Vagina (tissue), 2 donors: ENCODE data around the gene SMARCA4. TPM values are rescaled to one million over a fixed set of nuclear protein-coding genes. Genes with fewer than 3 reads are reported as not detected.
A peak's percentile ranks its signal among the peaks of the same experiment; 100 is the strongest.

ENCODE experiments used
- DNase-seq, 2 donors: peaks; one replicate each; pipeline ENCODE4 v3.0.0-alpha.2; 2017; ENCODE audit errors: extremely low spot score in 2 of 2
- H3K27ac ChIP-seq: fragments of 200-600 bp; sonication (generic); one replicate; pipeline ENCODE4 v1.5.1; 2019
- H3K27me3 ChIP-seq: fragments of 200-600 bp; sonication (generic); one replicate; pipeline ENCODE4 v1.5.1; 2019
- H3K36me3 ChIP-seq, 2 donors: fragments of 200-600 bp; sonication (generic); one replicate each; pipeline ENCODE4 v1.5.1; 2017 to 2019
- H3K4me1 ChIP-seq: fragments of 200-600 bp; sonication (generic); one replicate; pipeline ENCODE4 v1.5.1; 2019
- H3K4me3 ChIP-seq, 2 donors: fragments of 200-600 bp; sonication (generic); 1 replicate in 1 of 2; 2 replicates in 1 of 2; pipeline ENCODE4 v1.5.1; 2016 to 2019
- H3K9me3 ChIP-seq: fragments of 200-600 bp; sonication (generic); one replicate; pipeline ENCODE4 v1.5.1; 2019
- CTCF ChIP-seq, 3 experiments: fragments of 450-650 bp in 2 of 3; fragments of 200-600 bp in 1 of 3; sonication (generic) in 1 of 3; IDR thresholded peaks; one replicate each; pipeline ENCODE4 v1.5.1; 2017 to 2019; ENCODE audit warnings: antibody characterized with exemption in 3 of 3, mild to moderate bottlenecking in 2 of 3, moderate library complexity in 2 of 3
- POLR2A ChIP-seq, 2 donors: fragments of 450-650 bp; IDR thresholded peaks; one replicate each; pipeline ENCODE4 v1.6.1; 2017; ENCODE audit warnings: antibody characterized with exemption in 2 of 2, mild to moderate bottlenecking in 2 of 2, moderate library complexity in 2 of 2
- POLR2AphosphoS5 ChIP-seq, 2 donors: sonication (generic); formaldehyde crosslinking; IDR thresholded peaks; one replicate each; pipeline ENCODE4 v1.9.0; 2017; ENCODE audit warnings: antibody characterized with exemption in 2 of 2, mild to moderate bottlenecking in 2 of 2, low read depth in 1 of 2; ENCODE audit not compliant: insufficient read depth in 1 of 2
- intact Hi-C: fragments of 100-400 bp; cut with DNase I; formaldehyde crosslinking; loops from one replicate; pipeline ENCODE4 v1.15.1; 2023
- total RNA-seq: library from RNA; depleted of rRNA; stranded (reverse); fragments of >200 nt; gene quantifications from one replicate; pipeline ENCODE4 v1.2.3, GENCODE V29; 2016

The SMARCA4 gene
- total RNA-seq, 1 donor from 2014 or later: 90.4 TPM

- Histone ChIP-seq H3K27ac (peak overlapping the region; percentile 24), H3K4me3 (no peak overlapping the region), H3K36me3 (peaks cover 0 to 91% of the 10 kb centered on the region in 2 donors), H3K27me3 (no peaks in the 10 kb centered on the region), H3K4me1 (no peaks in the 10 kb centered on the region), H3K9me3 (no peaks in the 10 kb centered on the region)
- TF ChIP-seq POLR2A (IDR thresholded peaks at IDR 0.05) (no peak), POLR2AphosphoS5 (IDR thresholded peaks at IDR 0.05; ENCODE audit: insufficient read depth in 1 of 2, low read depth in 1 of 2) (no peak), CTCF (IDR thresholded peaks at IDR 0.05) (no peak)
- intact Hi-C loops: no loop called here
- no peak for DNase-seq
These were observed 57.9 kb downstream of the SMARCA4 start for GRCh38 chr19:11018763-11019162.

GRCh38 chr19:11019262-11019661 lies 58.4 kb downstream of the SMARCA4 start:
- Histone ChIP-seq H3K27ac (no peak overlapping the region), H3K4me1 (no peaks in the 10 kb centered on the region), H3K36me3 (peaks cover 0 to 91% of the 10 kb centered on the region in 2 donors), H3K27me3 (no peaks in the 10 kb centered on the region), H3K9me3 (no peaks in the 10 kb centered on the region), H3K4me3 (no peak overlapping the region)
- DNase-seq: no peak
- TF ChIP-seq POLR2AphosphoS5 (IDR thresholded peaks at IDR 0.05; ENCODE audit: insufficient read depth in 1 of 2, low read depth in 1 of 2): no peak
- TF ChIP-seq CTCF (IDR thresholded peaks at IDR 0.05): no peak
- TF ChIP-seq POLR2A (IDR thresholded peaks at IDR 0.05): no peak
- intact Hi-C loops: no loop called here

- no peaks in the 10 kb centered on the region for H3K27me3 ChIP-seq
- DNase-seq: no peak
- H3K27ac ChIP-seq: no peak overlapping the region
- no peak for TF ChIP-seq POLR2AphosphoS5 (IDR thresholded peaks at IDR 0.05; ENCODE audit: insufficient read depth in 1 of 2, low read depth in 1 of 2)
- TF ChIP-seq CTCF (IDR thresholded peaks at IDR 0.05): no peak
- no peak for TF ChIP-seq POLR2A (IDR thresholded peaks at IDR 0.05)
- no peaks in the 10 kb centered on the region for H3K4me1 ChIP-seq
- no peaks in the 10 kb centered on the region for H3K9me3 ChIP-seq
- H3K4me3 ChIP-seq: no peak overlapping the region
- H3K36me3 ChIP-seq: peaks cover 0 to 91% of the 10 kb centered on the region in 2 donors
- intact Hi-C loops: no loop called here
These were observed 59.0 kb downstream of the SMARCA4 start for GRCh38 chr19:11019824-11020223.

GRCh38 chr19:11020423-11020822 lies 59.6 kb downstream of the SMARCA4 start:
- DNase-seq: no peak
- Histone ChIP-seq H3K4me3 (no peak overlapping the region), H3K27ac (no peak overlapping the region), H3K36me3 (peaks cover 0 to 91% of the 10 kb centered on the region in 2 donors), H3K9me3 (no peaks in the 10 kb centered on the region), H3K27me3 (no peaks in the 10 kb centered on the region), H3K4me1 (no peaks in the 10 kb centered on the region)
- no peak for TF ChIP-seq POLR2AphosphoS5 (IDR thresholded peaks at IDR 0.05; ENCODE audit: insufficient read depth in 1 of 2, low read depth in 1 of 2)
- TF ChIP-seq CTCF (IDR thresholded peaks at IDR 0.05): no peak
- no peak for TF ChIP-seq POLR2A (IDR thresholded peaks at IDR 0.05)
- intact Hi-C loops: no loop called here

GRCh38 chr19:11020982-11021759 lies 60.3 kb downstream of the SMARCA4 start:
- TF ChIP-seq POLR2A (IDR thresholded peaks at IDR 0.05): no peak
- no peak for TF ChIP-seq CTCF (IDR thresholded peaks at IDR 0.05)
- no peak for TF ChIP-seq POLR2AphosphoS5 (IDR thresholded peaks at IDR 0.05; ENCODE audit: insufficient read depth in 1 of 2, low read depth in 1 of 2)
- H3K9me3 ChIP-seq: no peaks in the 10 kb centered on the region
- intact Hi-C loops: no loop called here
- peaks cover 0 to 91% of the 10 kb centered on the region in 2 donors for H3K36me3 ChIP-seq
- H3K4me1 ChIP-seq: no peaks in the 10 kb centered on the region
- no peak overlapping the region for H3K27ac ChIP-seq
- DNase-seq: no peak
- H3K4me3 ChIP-seq: no peak overlapping the region
- no peaks in the 10 kb centered on the region for H3K27me3 ChIP-seq
